Cardiac septum (tissue), 1 donor: ENCODE measurements around the gene ADCY5. TPM values are rescaled to one million over a fixed set of nuclear protein-coding genes. Genes with fewer than 3 reads are reported as not detected.

ENCODE experiments used
- DNase-seq: peaks from one replicate; pipeline ENCODE4 v3.0.0-alpha.2; 2020; ENCODE audit warnings: low spot score
- intact Hi-C: fragments of 100-400 bp; cut with DNase I; formaldehyde crosslinking; loops from one replicate; pipeline ENCODE4 v1.14.0; 2022
- total RNA-seq: library from RNA; stranded (reverse); fragmentation: NEBNext Ultra II Directional; extraction: Animal tissue kit (Norgen Biotek cat#: 25700); gene quantifications from one replicate; pipeline ENCODE4 v1.2.1, GENCODE V29; 2021
- donor health status: DM: no; HTN: no; CAD: no.

The ADCY5 gene
- total RNA-seq, 1 donor from 2014 or later, result 192 TPM

- intact Hi-C loops, result no loop called here
- DNase-seq, result no peak
These were observed 8.9 kb downstream of the ADCY5 start for GRCh38 chr3:123439806-123440580.

GRCh38 chr3:123432832-123433523, 15.9 kb downstream of the ADCY5 start:
- DNase-seq, result no peak
- intact Hi-C loops, result no loop called here

GRCh38 chr3:123431658-123432324, 17.1 kb downstream of the ADCY5 start:
- intact Hi-C loops, result no loop called here
- no peak for DNase-seq

GRCh38 chr3:123431007-123431657, 17.8 kb downstream of the ADCY5 start:
- intact Hi-C loops, result no loop called here
- DNase-seq, result no peak

- intact Hi-C loops, result no loop called here
- DNase-seq, result no peak
These were observed 18.6 kb downstream of the ADCY5 start for GRCh38 chr3:123430266-123430665.

- DNase-seq, result no peak
- intact Hi-C loops, result no loop called here
These were observed 19.3 kb downstream of the ADCY5 start for GRCh38 chr3:123429362-123430125.

- no peak for DNase-seq
These were observed 23.7 kb downstream of the ADCY5 start for GRCh38 chr3:123424999-123425712.

GRCh38 chr3:123424321-123424998, 24.4 kb downstream of the ADCY5 start:
- DNase-seq, result no peak
- intact Hi-C loops, result loop anchor here (5.0 kb wide), 1 partner anchor 77 kb away; no protein-coding TSS in a partner anchor

More at GRCh38 chr3:123424999-123425712, 23.7 kb downstream of the ADCY5 start:
- intact Hi-C loops, result loop anchor here (5.0 kb wide), 1 partner anchor 78 kb away; no protein-coding TSS in a partner anchor

GRCh38 chr3:123423806-123424205, 25.1 kb downstream of the ADCY5 start:
- intact Hi-C loops, result loop anchor here (5.0 kb wide), 1 partner anchor 77 kb away; no protein-coding TSS in a partner anchor
- DNase-seq, result no peak

GRCh38 chr3:123423031-123423430, 25.9 kb downstream of the ADCY5 start:
- DNase-seq, result no peak
- intact Hi-C loops, result loop anchor here (5.0 kb wide), 1 partner anchor 76 kb away; no protein-coding TSS in a partner anchor

- no peak for DNase-seq
These were observed 26.4 kb downstream of the ADCY5 start for GRCh38 chr3:123422457-123422856.

GRCh38 chr3:123421353-123422174, 27.3 kb downstream of the ADCY5 start:
- intact Hi-C loops, result loop anchor here (5.0 kb wide), 1 partner anchor 74 kb away; no protein-coding TSS in a partner anchor
- DNase-seq, result no peak

More at GRCh38 chr3:123422457-123422856, 26.4 kb downstream of the ADCY5 start:
- intact Hi-C loops, result loop anchor here (5.0 kb wide), 1 partner anchor 75 kb away; no protein-coding TSS in a partner anchor

GRCh38 chr3:123420416-123420968, 28.4 kb downstream of the ADCY5 start:
- DNase-seq, result no peak
- intact Hi-C loops, result loop anchor here (5.0 kb wide), 1 partner anchor 73 kb away; no protein-coding TSS in a partner anchor

GRCh38 chr3:123419850-123420297, 29.0 kb downstream of the ADCY5 start:
- intact Hi-C loops, result loop anchor here (5.0 kb wide), 1 partner anchor 73 kb away; no protein-coding TSS in a partner anchor
- DNase-seq, result no peak

GRCh38 chr3:123419181-123419849, 29.6 kb downstream of the ADCY5 start:
- no peak for DNase-seq
- intact Hi-C loops, result no loop called here

- DNase-seq, result no peak
- intact Hi-C loops, result no loop called here
These were observed 32.2 kb downstream of the ADCY5 start for GRCh38 chr3:123416647-123417046.
